ENCODE measurements around the gene RFESD.
"Not testable (repeated sequence)": the region's sequence is repeated elsewhere in the genome, so short reads cannot be mapped to it uniquely, and the experiment has no call there.

Gene RFESD

DNA sequence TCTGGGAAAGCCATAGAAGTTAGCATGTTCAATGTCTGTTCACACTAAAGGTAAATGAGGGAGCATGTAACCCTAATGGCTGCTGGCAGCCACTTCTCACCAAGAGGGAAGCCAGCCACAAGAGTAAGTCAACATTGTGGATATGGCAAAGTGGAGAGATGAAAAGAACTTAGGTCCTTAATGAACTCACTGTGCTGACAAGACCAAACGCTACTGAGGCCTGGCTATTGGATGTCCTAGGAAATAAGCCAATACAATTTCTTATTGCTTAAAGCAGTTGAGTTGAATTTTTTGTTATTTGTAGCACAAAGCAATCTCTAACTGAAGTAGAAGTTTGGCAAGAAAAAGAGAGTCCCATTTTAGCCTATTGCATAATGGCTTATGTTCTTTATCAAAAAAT, 19.9 kb upstream of the RFESD start:
- no peak overlapping the region for H3K4me3 ChIP-seq (ENCODE audit: low read depth, low read length)
- DNase-seq (ENCODE audit: low read depth), result no peak

DNA sequence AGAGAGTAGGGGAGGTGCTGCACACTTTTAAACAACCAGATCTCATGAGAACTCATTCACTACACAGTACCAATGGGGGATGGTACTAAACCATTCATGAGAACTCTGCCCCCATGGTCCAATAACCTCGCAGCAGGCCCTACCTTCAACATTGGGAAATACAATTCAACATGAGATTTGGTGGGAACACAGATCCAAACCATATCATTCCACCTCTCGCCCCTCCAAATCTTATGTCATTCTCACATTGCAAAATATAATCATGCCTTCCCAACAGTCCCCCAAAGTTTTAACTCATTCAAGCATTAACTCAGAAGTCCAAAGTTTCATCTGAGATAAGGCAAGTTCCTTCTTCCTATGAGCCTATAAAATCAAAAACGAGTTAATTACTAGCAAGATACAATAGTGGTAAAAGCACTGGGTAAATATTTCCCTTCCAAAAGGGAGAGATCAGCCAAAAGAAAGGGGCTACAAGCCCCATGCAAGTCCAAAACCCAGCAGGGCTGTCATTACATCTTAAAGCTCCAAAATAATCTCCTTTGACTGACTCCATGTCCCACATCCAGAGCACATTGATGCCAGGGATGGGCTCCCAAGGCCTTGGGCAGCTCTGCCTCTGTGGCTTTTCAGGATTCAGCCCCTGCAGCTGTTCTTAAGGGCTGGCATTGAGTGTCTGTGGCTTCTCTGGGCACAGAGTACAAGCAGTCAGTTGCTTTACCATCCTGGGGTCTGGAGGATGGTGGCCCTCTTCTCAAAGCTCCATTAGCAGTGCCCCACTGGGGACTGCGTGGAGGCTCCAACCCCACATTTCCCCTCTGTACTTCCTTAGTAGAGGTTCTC, 18.4 kb upstream of the RFESD start:
- no peak overlapping the region for H3K4me3 ChIP-seq (ENCODE audit: low read depth, low read length)
- no peak for DNase-seq (ENCODE audit: low read depth)

DNA sequence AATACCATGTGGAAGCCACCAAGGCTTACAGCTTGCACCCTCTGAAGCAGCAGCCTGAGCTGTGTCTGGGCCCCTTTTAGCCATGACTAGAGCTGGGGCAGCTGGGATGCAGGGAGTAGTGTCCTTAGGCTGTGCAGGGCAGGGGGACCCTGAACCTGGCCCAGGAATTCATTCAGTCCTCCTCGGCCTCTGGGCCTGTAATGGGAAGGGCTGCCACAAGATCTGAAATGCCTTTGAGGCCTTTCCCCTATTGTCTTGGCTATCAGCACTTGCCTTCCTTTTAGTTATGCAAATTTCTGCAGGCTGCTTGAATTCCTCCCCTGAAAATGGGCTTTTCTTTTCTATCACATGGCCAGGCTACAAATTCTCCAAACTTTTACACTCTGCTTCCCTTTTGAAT, 17.6 kb upstream of the RFESD start:
- H3K4me3 ChIP-seq (ENCODE audit: low read depth, low read length), result no peak overlapping the region
- no peak for DNase-seq (ENCODE audit: low read depth)

DNA sequence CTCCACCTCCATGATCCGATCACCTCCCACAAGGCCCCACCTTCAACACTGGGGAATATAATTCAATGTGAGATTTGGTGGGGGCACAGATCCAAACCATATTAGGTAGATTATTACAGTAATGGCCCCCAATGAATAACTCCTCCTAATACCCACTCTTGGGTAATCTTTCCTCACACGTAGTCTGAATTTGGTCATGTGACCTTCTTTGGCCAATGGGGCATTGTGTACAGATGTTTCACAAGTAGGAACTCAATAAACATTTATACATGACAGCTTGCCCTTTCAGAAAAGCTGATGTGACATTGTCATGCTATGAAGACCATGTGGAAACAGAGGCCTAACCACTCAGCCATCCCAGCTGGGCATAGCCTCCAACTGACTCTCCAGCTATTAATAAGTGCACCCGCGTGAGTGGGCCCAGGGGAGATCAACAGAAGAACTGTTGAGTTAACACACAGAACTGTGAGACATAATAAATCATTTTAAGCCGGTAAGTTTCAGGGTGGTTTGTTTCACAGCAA, 16.1 kb upstream of the RFESD start:
- no peak for DNase-seq (ENCODE audit: low read depth)
- H3K4me3 ChIP-seq (ENCODE audit: low read depth, low read length), result no peak overlapping the region

DNA sequence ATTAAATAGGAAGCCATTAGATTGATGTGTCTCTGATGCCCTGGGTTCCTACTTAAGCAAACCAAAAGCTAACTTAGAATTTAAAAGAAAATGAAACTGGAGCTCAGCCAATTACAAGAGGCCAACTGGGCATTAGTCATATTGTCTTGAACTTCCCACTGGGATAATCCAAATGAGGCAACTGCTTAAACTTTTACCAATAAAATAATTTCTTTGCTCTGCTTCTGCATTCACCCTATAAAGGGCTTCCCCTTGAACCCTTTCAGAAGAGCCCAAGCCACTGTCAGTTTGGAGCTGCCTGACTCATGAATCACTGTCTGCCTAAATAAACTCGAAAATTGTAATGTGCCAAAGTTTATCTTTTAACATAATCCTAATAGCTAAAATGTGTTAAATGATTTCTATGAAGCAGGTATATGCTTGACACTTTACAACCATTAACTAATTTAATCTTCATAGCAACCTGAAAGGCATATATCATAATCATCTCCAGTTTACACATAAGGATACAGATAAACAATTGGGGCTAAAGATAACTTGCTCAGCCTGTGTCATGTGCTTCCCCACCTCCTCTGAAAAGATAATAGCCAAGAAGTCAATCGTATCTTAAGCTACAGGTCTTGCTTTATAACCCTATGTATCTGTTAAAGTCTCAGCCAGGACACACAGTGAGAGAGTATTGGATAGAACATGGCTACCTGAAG, 15.2 kb upstream of the RFESD start:
- DNase-seq (ENCODE audit: low read depth), result peak; percentile 72

DNA sequence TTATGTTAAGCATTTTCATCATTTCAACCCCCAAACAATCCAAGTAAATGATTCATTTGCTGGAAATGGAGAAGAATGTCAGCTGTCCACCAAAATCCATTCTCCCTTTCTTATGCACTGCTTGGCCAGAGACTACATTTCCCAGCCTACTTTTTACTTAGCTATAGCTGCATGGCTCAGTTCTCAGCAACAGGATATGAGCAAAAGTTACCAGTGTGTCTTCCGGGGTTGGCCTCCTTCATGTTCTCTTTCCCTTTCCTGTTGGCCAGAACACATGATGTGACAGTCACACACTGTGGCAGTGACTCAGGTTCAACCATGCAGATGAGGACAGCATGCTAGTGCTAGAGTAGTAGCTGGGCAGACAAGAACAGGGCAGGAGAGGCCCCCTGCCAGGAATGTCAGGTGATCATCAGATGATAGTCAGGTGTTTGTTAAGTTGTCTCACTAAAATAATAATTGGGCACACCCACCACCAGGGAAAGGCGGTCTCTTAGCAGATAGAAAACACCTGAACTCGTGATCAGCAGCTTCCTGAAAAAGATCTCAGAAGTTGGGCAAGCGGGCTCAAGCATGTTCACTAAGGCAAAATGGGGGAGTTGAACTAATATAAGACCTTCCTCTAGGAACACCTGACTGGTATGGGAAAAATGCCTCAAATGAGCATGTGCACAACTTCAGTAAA, 14.4 kb upstream of the RFESD start:
- no peak for DNase-seq (ENCODE audit: low read depth)
- no peak overlapping the region for H3K4me3 ChIP-seq (ENCODE audit: low read depth, low read length)

More for the DNA sequence above, 15.2 kb upstream of the RFESD start:
- no peak overlapping the region for H3K4me3 ChIP-seq (ENCODE audit: low read depth, low read length)

DNA sequence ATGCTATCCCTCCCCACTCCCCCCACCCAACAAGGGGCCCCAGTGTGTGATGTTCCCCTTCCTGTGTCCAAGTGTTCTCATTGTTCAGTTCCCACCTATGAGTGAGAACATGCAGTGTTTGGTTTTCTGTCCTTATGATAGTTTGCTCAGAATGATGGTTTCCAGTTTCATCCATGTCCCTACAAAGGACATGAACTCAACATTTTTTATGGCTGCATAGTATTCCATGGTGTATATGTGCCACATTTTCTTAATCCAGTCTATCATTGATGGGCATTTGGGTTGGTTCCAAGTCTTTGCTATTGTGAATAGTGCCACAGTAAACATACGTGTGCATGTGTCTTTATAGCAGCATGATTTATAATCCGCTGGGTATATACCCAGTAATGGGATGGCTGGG, 13.6 kb upstream of the RFESD start:
- not testable (repeated sequence) for DNase-seq (ENCODE audit: low read depth); H3K4me3 ChIP-seq (ENCODE audit: low read depth, low read length)

DNA sequence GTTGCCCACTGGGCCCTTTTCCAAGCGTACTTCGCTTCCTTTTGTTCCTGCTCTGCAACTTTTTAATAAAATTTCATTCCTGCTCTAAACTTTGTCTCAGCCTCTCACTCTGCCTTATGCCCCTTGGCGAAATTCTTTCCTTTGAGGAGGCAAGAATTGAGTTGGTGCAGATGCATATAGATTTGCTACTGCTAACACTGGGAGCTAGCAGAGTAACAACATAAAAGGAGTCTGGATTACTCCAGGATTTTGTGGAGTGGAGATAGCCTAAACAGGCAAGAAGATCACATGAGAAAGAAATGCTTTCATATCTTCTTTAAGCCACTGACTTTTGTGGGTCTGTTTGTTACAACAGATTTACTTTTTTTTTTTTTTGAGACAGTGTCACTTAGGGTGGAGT, 12.9 kb upstream of the RFESD start:
- no peak overlapping the region for H3K4me3 ChIP-seq (ENCODE audit: low read depth, low read length)
- no peak for DNase-seq (ENCODE audit: low read depth)

DNA sequence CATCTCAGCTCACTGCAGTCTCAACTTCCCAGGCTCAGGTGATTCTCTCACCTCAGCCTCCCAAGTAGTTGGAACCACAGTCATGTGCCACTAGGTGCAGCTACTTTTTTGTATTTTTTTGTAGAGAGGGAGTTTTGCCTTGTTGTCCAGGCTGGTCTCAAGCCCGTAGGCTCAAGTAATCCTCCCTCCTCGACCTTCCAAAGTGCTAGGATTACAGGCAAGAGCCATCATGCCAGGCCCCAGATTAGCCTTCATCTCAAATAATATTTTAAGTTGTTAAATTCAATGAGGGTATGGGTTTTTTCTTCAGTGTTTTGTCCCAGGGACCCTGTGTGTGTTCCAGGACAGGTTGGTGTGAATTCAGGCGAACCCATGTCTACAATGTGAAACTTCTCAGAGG, 12.5 kb upstream of the RFESD start:
- DNase-seq (ENCODE audit: low read depth), result no peak

DNA sequence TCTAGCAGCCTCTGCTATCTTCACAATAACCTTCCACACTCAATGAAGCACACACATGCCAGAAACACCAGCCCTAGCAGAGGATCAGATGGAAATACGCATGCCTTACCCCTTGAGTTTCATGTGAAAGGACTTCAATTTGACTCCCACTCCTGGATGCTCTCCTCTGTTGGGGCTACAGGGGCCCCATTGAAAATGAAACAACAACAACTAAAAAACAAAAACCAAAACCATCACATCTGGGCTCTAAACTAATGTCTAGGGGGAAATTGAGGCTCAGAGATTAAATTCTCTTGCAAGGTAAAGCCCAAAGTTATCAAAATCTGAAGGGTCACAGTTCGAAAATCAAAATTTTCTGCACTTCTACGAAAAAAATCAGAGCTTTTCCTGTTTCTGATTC, 7.9 kb upstream of the RFESD start:
- DNase-seq (ENCODE audit: low read depth), result no peak
- no peak overlapping the region for H3K4me3 ChIP-seq (ENCODE audit: low read depth, low read length)

More for the DNA sequence above, 12.5 kb upstream of the RFESD start:
- no peak overlapping the region for H3K4me3 ChIP-seq (ENCODE audit: low read depth, low read length)

DNA sequence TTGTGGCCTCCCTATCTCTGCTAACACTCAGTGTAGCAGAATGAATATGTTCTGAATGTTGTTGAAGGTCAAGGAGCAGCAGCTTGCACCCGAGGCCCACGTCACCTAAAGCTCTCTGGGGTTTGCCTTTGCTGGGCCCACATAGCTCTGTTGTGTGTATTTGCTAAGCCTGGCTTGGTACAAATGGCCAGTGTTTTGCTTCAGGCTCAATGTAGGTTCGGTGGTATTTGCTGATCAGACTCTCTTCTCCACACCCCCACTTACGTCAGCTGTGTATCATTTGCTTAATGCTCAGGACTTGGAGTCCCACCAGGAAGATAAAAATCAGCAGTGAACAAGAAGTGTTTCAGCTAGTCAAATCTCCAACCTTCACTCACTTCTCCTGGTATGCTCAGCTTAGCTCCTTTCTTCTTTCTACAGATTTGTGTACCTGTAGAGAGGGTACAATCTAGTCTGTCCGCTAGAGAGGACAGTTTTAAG, 4.8 kb upstream of the RFESD start:
- peak; percentile 75 for DNase-seq (ENCODE audit: low read depth)
- H3K4me3 ChIP-seq (ENCODE audit: low read depth, low read length), result no peak overlapping the region

DNA sequence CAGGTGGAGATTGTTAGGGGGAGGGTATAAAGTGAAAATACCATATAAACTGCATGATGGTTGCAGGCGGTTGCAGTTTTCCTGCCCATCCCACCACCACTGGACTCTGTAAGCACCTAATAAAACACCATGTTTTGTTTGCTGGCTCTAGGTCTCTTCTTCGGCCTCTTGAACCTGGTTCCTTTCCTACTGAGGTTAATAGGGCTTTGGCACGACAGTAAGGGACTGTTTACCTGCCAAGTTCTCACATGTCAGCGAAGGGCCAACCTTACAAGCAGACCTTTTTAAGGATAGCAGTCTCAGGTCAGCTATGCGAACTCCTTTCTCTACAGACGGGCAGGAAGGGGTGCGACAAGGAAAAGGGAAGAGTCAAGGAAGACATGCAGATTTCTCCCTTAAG, 3.4 kb upstream of the RFESD start:
- DNase-seq (ENCODE audit: low read depth), result no peak
- no peak overlapping the region for H3K4me3 ChIP-seq (ENCODE audit: low read depth, low read length)

DNA sequence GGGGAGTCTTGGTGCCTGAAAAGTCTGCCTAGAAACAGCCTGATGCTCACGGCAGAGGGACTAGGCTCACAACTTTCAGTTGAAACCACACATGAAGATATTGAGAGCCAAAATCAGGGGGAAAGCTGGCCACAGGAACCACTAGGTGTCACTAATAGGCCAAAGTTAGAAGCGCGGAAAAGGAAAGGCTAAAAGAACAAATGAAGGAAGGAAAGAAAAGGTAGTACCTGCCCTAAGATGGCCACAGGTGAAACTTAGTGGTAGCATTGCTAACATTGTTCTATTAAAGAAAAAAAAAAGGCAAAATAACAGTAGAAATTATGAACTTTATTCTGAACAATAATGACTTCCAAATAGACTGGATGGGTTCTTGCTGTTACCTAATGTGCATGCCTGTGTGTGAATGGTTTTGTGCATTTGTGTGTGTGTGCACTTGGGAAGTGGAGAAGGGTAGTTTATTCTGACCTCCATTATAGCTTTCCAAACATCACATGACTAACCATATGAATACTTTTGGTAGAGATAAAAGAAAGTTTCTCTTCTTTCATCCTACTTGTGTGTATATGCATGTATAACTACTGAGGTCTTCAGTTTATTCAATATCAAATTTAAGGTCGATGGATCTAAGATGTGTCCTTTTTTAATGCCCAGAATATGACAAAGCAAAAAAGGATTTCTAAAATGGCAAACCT, 2.1 kb upstream of the RFESD start:
- no peak overlapping the region for H3K4me3 ChIP-seq (ENCODE audit: low read depth, low read length)
- DNase-seq (ENCODE audit: low read depth), result no peak

DNA sequence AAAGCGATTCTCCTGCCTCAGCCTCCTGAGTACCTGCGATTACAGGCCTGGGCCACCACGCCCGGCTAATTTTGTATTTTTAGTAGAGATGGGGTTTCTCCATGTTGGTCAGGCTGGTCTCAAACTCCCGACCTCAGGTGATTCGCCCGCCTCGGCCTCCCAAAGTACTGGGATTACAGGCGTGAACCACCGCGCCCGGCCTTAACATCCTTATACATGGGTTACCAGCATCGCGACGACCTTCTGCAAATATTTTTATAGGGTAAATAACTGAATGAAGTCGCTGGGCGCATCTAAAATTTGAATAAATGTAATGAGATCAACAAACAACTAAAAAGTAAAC, 380 bp upstream of the RFESD start:
- H3K4me3 ChIP-seq (ENCODE audit: low read depth, low read length), result peak overlapping the region; percentile 43
- DNase-seq (ENCODE audit: low read depth), result not testable (repeated sequence)

DNA sequence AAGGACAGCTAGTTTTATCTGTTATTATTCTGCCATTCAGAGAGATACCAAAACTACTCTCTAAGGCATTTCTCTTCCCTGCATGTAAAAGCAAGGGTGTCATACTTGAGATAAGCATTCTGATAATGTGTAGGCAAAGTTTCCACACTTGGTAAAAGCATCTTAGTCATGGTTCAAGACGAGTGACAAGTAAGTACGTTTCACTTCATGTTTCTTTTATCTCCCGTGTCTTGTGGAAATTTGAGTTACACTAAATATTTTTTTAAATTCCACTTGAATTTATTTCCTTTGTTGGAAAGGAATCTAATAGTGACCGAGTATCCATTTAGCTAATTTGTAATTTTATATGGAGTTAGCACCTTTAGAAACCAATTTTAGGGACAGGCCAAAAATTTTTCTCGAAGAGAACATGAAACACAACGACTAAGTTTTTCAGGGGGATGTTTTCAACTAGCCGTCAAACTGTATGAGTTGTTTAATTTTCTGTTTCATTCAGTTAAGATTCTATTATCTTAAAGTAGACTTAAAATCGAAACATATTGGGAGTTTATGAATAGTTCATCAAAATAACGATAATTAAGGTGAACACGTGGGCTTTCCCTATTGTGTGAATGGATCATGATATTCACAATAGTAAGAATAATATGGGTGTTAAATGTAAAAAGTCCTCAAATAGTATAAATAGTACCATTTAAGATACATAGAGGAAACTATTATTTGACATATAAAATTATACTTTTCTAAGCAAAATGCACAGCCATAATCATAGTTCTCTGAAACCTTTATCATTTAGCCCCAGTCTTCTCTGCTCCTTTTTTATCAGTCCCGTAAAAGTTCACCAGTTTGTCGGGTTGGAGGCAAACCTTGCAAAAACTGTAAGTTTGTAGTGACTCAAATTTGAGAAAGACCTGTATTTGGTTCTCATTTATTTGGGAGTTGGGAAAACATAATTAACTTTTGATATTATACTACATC, 1.6 kb downstream of the RFESD start:
- no peak overlapping the region for H3K4me3 ChIP-seq (ENCODE audit: low read depth, low read length)

DNA sequence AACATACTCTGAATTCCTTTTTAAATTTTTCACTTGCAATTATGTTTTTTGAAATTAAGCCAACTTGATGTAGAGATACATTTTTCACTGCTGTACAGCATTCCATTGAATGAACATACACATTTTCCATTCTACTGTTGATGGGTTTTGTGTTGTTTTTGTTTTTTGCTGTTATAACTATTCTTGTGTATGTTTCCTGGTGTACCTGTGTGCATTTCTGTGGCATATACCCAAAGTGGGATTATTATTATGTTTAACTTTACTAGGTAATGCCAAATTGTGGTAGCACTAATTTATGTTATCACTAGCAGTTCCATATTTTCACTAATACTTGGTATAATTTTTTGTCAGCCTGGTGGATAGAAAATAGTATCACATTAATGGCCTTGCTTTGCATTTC, 2.7 kb downstream of the RFESD start:
- no peak overlapping the region for H3K4me3 ChIP-seq (ENCODE audit: low read depth, low read length)
- no peak for DNase-seq (ENCODE audit: low read depth)

More for the DNA sequence above, 1.6 kb downstream of the RFESD start:
- DNase-seq (ENCODE audit: low read depth), result no peak

DNA sequence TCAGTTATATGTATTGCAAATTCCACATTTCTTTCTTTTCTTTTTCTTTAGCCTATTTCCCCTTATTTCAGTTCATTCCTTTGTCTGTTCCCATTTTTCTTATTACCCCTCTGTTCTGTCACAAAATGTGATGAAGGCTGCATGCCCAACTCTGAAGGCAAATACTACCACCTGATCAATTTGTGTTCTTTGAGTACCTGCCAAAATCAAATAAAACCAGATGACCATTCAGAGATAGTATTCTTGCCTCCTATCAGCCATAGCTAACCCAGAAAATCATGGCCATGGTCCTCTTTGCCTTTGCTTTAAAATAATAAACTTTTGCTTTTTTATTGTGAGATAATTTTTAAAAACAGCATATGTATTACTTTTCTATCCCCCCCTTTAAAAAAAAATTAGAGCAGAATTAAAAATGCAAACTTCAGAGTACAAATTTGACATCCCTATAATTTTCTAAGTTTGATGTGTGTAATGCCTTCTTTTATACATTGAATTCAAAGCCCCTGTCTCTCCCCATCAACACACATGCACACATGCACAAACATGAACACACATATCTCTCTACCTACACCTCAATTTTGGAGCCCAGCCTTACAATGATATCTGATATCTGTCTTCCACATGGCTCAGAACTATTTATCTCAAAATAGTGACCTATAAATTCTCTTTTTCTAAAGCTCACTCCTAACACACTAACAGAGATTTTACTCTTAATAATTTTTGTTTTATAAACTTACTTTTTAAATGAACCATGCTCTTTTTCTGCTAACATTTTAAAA, 3.5 kb downstream of the RFESD start:
- no peak for DNase-seq (ENCODE audit: low read depth)
- H3K4me3 ChIP-seq (ENCODE audit: low read depth, low read length), result no peak overlapping the region

DNA sequence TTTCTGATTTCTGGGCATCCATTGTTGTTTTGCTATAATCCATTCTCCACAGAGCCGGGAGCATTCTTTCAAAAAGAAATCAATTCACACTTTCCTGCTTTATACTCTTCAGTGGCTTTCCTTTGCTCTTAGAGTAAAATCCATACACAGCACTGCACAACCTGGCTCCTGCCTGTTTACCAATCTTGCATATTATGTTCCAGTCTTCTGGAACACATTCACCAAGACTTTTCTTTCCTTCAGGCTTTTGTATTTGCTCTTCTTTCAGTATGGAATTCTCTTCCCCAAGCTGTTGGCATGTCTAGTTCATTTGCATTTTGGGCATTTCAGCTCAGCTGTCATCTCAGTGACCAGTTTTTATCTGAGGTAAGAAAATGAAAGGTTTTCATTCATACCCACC, 6.3 kb downstream of the RFESD start:
- no peak for DNase-seq (ENCODE audit: low read depth)
- H3K4me3 ChIP-seq (ENCODE audit: low read depth, low read length), result no peak overlapping the region
